Astrocyte (in vitro differentiated cells and primary cell): ENCODE results near the gene GALNT17. TPM values are rescaled to one million over a fixed set of nuclear protein-coding genes. Genes with fewer than 3 reads are reported as not detected.

Experiments
- DNase-seq: peaks from one replicate; pipeline ENCODE4 v3.0.0-alpha.2; 2010; ENCODE audit warnings: low read depth
- FAIRE-seq: peaks from 2 replicates; lab custom pipeline; 2011; peaks lifted over from hg19 to GRCh38; lab: Jason Lieb, UNC
- H2AFZ ChIP-seq: 2 replicates; pipeline ENCODE4 v1.6.0; 2012; ENCODE audit warnings: low read depth, low read length, inconsistent platforms
- H3K27ac ChIP-seq: 2 replicates; pipeline ENCODE4 v1.5.1; 2011; ENCODE audit warnings: low read depth, low read length, inconsistent platforms
- H3K27me3 ChIP-seq: 2 replicates; pipeline ENCODE4 v1.6.0; 2011; ENCODE audit warnings: low read length, inconsistent platforms; ENCODE audit not compliant: insufficient read depth
- H3K36me3 ChIP-seq: 2 replicates; pipeline ENCODE4 v1.5.1; 2011; ENCODE audit warnings: low read length, inconsistent platforms; ENCODE audit not compliant: insufficient read depth
- H3K4me1 ChIP-seq: 2 replicates; pipeline ENCODE4 v1.5.1; 2011; ENCODE audit warnings: low read length, inconsistent platforms; ENCODE audit not compliant: insufficient read depth
- H3K4me2 ChIP-seq: 2 replicates; pipeline ENCODE4 v1.6.0; 2012; ENCODE audit warnings: low read length, inconsistent platforms
- H3K4me3 ChIP-seq: 2 replicates; pipeline ENCODE4 v1.5.1; 2011; ENCODE audit warnings: low read depth, mild to moderate bottlenecking, low read length, inconsistent platforms; ENCODE audit not compliant: insufficient read depth
- H3K79me2 ChIP-seq: 2 replicates; pipeline ENCODE4 v1.6.0; 2012; ENCODE audit warnings: mild to moderate bottlenecking, low read length, inconsistent platforms; ENCODE audit not compliant: insufficient read depth
- H3K9ac ChIP-seq: 2 replicates; pipeline ENCODE4 v1.6.0; 2012; ENCODE audit warnings: mild to moderate bottlenecking, low read length, inconsistent platforms
- H3K9me3 ChIP-seq: 2 replicates; pipeline ENCODE4 v1.5.1; 2012; ENCODE audit warnings: low read depth, mild to moderate bottlenecking, low read length, inconsistent platforms; ENCODE audit not compliant: insufficient read depth
- H4K20me1 ChIP-seq: 2 replicates; pipeline ENCODE4 v1.6.0; 2012; ENCODE audit warnings: low read length, inconsistent platforms; ENCODE audit not compliant: insufficient read depth
- H3K27ac Mint-ChIP-seq: one replicate; pipeline ENCODE4 v1.8.0; 2021; ENCODE audit warnings: mild to moderate bottlenecking, mixed read lengths; ENCODE audit not compliant: unreplicated experiment
- H3K27me3 Mint-ChIP-seq: one replicate; pipeline ENCODE4 v1.8.0; 2021; ENCODE audit warnings: low read depth, mixed read lengths; ENCODE audit not compliant: unreplicated experiment
- H3K36me3 Mint-ChIP-seq: one replicate; pipeline ENCODE4 v1.8.0; 2021; ENCODE audit warnings: low read depth, mixed read lengths; ENCODE audit not compliant: unreplicated experiment
- H3K4me1 Mint-ChIP-seq: one replicate; pipeline ENCODE4 v1.8.0; 2021; ENCODE audit warnings: low read depth, mixed read lengths; ENCODE audit not compliant: unreplicated experiment
- H3K4me3 Mint-ChIP-seq: one replicate; pipeline ENCODE4 v1.8.0; 2021; ENCODE audit warnings: mild to moderate bottlenecking, moderate library complexity, mixed read lengths; ENCODE audit not compliant: unreplicated experiment
- H3K9me3 Mint-ChIP-seq: one replicate; pipeline ENCODE4 v1.8.0; 2021; ENCODE audit warnings: mild to moderate bottlenecking, mixed read lengths; ENCODE audit not compliant: unreplicated experiment
- CTCF ChIP-seq: IDR thresholded peaks from 2 replicates; pipeline ENCODE4 v1.5.1; 2011; ENCODE audit warnings: low read depth, mild to moderate bottlenecking, inconsistent platforms, low read length, moderate library complexity; ENCODE audit not compliant: insufficient read depth
- EZH2 ChIP-seq: IDR thresholded peaks from 2 replicates; pipeline ENCODE4 v1.6.1; 2012; ENCODE audit warnings: mild to moderate bottlenecking, low read length, inconsistent platforms; ENCODE audit not compliant: insufficient read depth
- total RNA-seq: library from RNA; stranded (reverse); gene quantifications from 2 replicates; pipeline ENCODE4 v1.2.1, GENCODE V29; 2021

GALNT17 gene
- total RNA-seq, 1 donor from 2014 or later, result 7.8 TPM

- peaks cover 4% of the 10 kb centered on the region for H3K4me1 ChIP-seq
- H3K4me2 ChIP-seq, result no peak overlapping the region
- Mint-ChIP-seq H3K4me3 (no peak overlapping the region), H3K4me1 (peaks cover 5% of the 10 kb centered on the region), H3K27ac (peak overlapping the region; percentile 69), H3K27me3 (peaks cover 1% of the 10 kb centered on the region), H3K36me3 (no peaks in the 10 kb centered on the region), H3K9me3 (peaks cover 2% of the 10 kb centered on the region)
- no peaks in the 10 kb centered on the region for H3K36me3 ChIP-seq
- no peaks in the 10 kb centered on the region for H3K79me2 ChIP-seq
- no peak overlapping the region for H3K27ac ChIP-seq
- TF ChIP-seq CTCF (no peak), EZH2 (no peak)
- no peaks in the 10 kb centered on the region for H4K20me1 ChIP-seq
- no peaks in the 10 kb centered on the region for H3K27me3 ChIP-seq
- FAIRE-seq (no peak), DNase-seq (peak; percentile 6)
- H2AFZ ChIP-seq, result no peak overlapping the region
- H3K9me3 ChIP-seq, result no peaks in the 10 kb centered on the region
- H3K9ac ChIP-seq, result no peak overlapping the region
- no peak overlapping the region for H3K4me3 ChIP-seq
Measured at GRCh38 chr7:71144963-71145362, 13.0 kb downstream of the GALNT17 start.

GRCh38 chr7:71145906-71146901 is 14.3 kb downstream of the GALNT17 start:
- H3K9me3 Mint-ChIP-seq, result peaks cover 2% of the 10 kb centered on the region
- Histone ChIP-seq H3K9ac (no peak overlapping the region), H3K79me2 (no peaks in the 10 kb centered on the region), H3K9me3 (no peaks in the 10 kb centered on the region), H3K36me3 (no peaks in the 10 kb centered on the region), H3K27me3 (no peaks in the 10 kb centered on the region), H3K4me2 (peak overlapping the region; percentile 29), H3K4me3 (no peak overlapping the region), H3K27ac (no peak overlapping the region), H3K4me1 (peaks cover 4% of the 10 kb centered on the region), H4K20me1 (no peaks in the 10 kb centered on the region), H2AFZ (no peak overlapping the region)
- FAIRE-seq (no peak), DNase-seq (no peak)
- H3K36me3 Mint-ChIP-seq, result no peaks in the 10 kb centered on the region
- TF ChIP-seq EZH2, result no peak
- TF ChIP-seq CTCF, result no peak
- no peak overlapping the region for H3K27ac Mint-ChIP-seq
- H3K4me1 Mint-ChIP-seq, result peaks cover 5% of the 10 kb centered on the region
- H3K27me3 Mint-ChIP-seq, result peaks cover 1% of the 10 kb centered on the region
- no peak overlapping the region for H3K4me3 Mint-ChIP-seq

- Histone ChIP-seq H3K4me2 (no peak overlapping the region), H2AFZ (no peak overlapping the region), H3K36me3 (no peaks in the 10 kb centered on the region), H3K4me1 (peaks cover 4% of the 10 kb centered on the region), H4K20me1 (no peaks in the 10 kb centered on the region), H3K9me3 (no peaks in the 10 kb centered on the region), H3K9ac (no peak overlapping the region), H3K79me2 (no peaks in the 10 kb centered on the region), H3K4me3 (no peak overlapping the region), H3K27me3 (no peaks in the 10 kb centered on the region), H3K27ac (no peak overlapping the region)
- Mint-ChIP-seq H3K27me3 (peaks cover 4% of the 10 kb centered on the region), H3K36me3 (no peaks in the 10 kb centered on the region), H3K9me3 (peaks cover 2% of the 10 kb centered on the region), H3K4me3 (no peak overlapping the region), H3K4me1 (peaks cover 5% of the 10 kb centered on the region), H3K27ac (no peak overlapping the region)
- DNase-seq, result no peak
- TF ChIP-seq CTCF (no peak), EZH2 (no peak)
- no peak for FAIRE-seq
Measured at GRCh38 chr7:71148098-71148497, 16.2 kb downstream of the GALNT17 start.
